ENCODE measurements around the gene OSBPL8.
A peak's percentile ranks its signal among the peaks of the same experiment; 100 is the strongest.

Gene OSBPL8

DNA sequence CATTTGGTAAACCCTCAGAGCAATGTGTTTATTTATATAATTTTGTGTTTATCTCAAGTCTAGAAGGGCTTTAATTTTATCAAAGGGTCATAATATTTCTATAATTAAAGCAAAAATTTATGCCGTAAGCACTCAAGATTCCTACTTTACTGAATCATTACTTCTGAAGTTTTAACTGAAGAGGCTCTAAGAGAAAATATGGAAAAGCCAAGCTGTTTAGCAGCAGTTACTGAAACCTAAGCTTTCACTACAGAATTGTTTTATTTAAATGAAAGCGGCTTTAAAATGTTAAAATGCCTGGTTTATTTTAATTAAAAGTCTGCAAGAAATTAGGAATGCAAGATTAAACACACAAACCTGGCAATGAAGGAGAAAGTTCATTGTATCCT lies 137.4 kb downstream of the OSBPL8 start:
- H3K27me3 ChIP-seq (ENCODE audit: control insufficient read depth in 1 of 2, insufficient read depth in 2 of 2, low read length in 2 of 2), result no peaks in the 10 kb centered on the region
- no peaks in the 10 kb centered on the region for H3K4me1 ChIP-seq (ENCODE audit: control insufficient read depth, insufficient read depth, low read length)
- H3K9me3 ChIP-seq (ENCODE audit: control insufficient read depth in 2 of 2, low read length in 2 of 2), result peaks cover 0 to 3% of the 10 kb centered on the region in 2 donors
- no peaks in the 10 kb centered on the region for H3K36me3 ChIP-seq (ENCODE audit: control insufficient read depth in 2 of 2, insufficient read depth in 2 of 2, low read length in 2 of 2)
- no peak overlapping the region for H3K9ac ChIP-seq (ENCODE audit: low read length in 2 of 2)
- no peak overlapping the region for H3K27ac ChIP-seq (ENCODE audit: low read length)
- H3K4me3 ChIP-seq (ENCODE audit: low read length in 2 of 2), result peak overlapping the region; percentile 1 to 24

DNA sequence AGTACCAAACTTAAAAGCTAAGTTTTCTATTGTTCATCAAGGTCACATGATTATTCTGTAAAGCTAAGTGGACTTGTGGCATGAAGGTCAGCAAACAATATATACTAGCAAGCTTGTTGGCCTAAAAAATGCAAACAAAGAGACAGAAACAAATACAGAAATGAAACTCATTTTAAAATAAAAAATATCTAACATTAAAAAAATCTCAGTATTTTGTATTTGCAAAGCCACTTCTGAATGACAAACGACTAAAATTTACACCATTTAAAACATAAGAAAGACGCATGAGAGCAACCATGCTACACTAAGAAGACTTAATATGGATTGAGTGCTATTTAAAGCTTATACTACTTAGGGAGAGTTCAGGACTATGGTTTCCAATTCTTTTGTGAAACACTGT lies 138.5 kb downstream of the OSBPL8 start:
- Histone ChIP-seq H3K36me3 (ENCODE audit: control insufficient read depth in 2 of 2, insufficient read depth in 2 of 2, low read length in 2 of 2) (no peaks in the 10 kb centered on the region), H3K9me3 (ENCODE audit: control insufficient read depth in 2 of 2, low read length in 2 of 2) (peaks cover 0 to 3% of the 10 kb centered on the region in 2 donors), H3K27ac (ENCODE audit: low read length) (no peak overlapping the region), H3K9ac (ENCODE audit: low read length in 2 of 2) (no peak overlapping the region), H3K4me3 (ENCODE audit: low read length in 2 of 2) (no peak overlapping the region), H3K4me1 (ENCODE audit: control insufficient read depth, insufficient read depth, low read length) (no peaks in the 10 kb centered on the region), H3K27me3 (ENCODE audit: control insufficient read depth in 1 of 2, insufficient read depth in 2 of 2, low read length in 2 of 2) (no peaks in the 10 kb centered on the region)

DNA sequence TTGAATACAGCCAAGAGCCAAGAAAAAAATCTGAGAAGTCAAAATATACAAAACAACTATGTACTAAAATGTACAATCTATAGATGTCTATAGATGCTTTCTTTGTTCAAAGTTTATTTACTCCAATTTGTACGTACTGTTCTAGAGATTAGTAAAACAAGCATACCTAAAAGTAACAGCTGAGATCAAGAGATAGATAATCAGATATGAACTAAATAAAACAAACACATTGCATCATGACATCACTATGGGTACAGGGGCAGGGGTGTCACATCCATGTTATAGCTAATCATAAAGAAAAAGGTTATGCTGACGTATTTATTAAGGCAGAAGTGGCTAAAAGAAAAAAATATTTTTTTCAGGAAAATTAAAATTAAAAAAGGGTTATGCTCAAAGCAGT lies 139.3 kb downstream of the OSBPL8 start:
- Histone ChIP-seq H3K27me3 (ENCODE audit: control insufficient read depth in 1 of 2, insufficient read depth in 2 of 2, low read length in 2 of 2) (no peaks in the 10 kb centered on the region), H3K9ac (ENCODE audit: low read length in 2 of 2) (no peak overlapping the region), H3K4me1 (ENCODE audit: control insufficient read depth, insufficient read depth, low read length) (no peaks in the 10 kb centered on the region), H3K27ac (ENCODE audit: low read length) (no peak overlapping the region), H3K36me3 (ENCODE audit: control insufficient read depth in 2 of 2, insufficient read depth in 2 of 2, low read length in 2 of 2) (no peaks in the 10 kb centered on the region), H3K9me3 (ENCODE audit: control insufficient read depth in 2 of 2, low read length in 2 of 2) (no peaks in the 10 kb centered on the region), H3K4me3 (ENCODE audit: low read length in 2 of 2) (no peak overlapping the region)

DNA sequence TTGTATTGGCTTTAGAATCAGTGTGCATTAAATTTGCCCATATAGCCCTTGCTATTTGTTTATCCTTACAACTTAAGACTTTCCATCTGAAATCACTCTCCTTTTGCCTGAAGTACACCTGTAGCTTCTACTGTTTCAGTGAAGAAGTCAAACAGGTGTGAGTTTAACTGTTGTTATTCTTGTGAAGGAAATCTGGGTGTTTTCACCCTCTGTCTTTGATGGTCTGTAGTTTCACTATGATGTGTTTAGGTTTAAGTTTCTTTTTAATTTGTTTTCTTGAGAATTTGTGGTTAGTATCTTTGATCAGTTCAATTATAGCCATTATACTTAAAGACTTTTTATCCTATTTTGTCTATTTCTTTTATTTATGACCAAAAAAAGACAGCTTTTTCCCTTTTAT lies 142.5 kb downstream of the OSBPL8 start:
- no peaks in the 10 kb centered on the region for H3K4me1 ChIP-seq (ENCODE audit: control insufficient read depth, insufficient read depth, low read length)
- no peaks in the 10 kb centered on the region for H3K36me3 ChIP-seq (ENCODE audit: control insufficient read depth in 2 of 2, insufficient read depth in 2 of 2, low read length in 2 of 2)
- H3K4me3 ChIP-seq (ENCODE audit: low read length in 2 of 2), result no peak overlapping the region
- no peaks in the 10 kb centered on the region for H3K27me3 ChIP-seq (ENCODE audit: control insufficient read depth in 1 of 2, insufficient read depth in 2 of 2, low read length in 2 of 2)
- no peak overlapping the region for H3K9ac ChIP-seq (ENCODE audit: low read length in 2 of 2)
- no peak overlapping the region for H3K27ac ChIP-seq (ENCODE audit: low read length)
- no peaks in the 10 kb centered on the region for H3K9me3 ChIP-seq (ENCODE audit: control insufficient read depth in 2 of 2, low read length in 2 of 2)

DNA sequence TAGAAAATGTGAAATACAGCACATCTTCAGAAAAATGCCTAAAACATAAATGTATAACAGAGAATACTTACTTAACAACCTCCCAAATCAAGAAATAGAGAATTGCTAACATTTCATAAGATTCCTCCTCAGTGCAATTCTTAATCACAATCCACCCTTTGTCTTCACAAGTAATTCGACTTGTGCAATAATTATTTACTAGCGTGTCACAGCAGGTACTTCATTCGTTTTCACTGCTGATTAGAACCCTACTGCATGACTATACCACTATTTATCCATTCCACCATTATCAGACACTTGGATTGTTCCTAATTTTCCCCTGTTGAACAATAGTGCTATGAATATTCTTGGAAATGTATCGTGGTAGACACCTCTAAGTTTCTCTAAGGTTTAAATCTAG lies 146.4 kb downstream of the OSBPL8 start:
- Histone ChIP-seq H3K27ac (ENCODE audit: low read length) (no peak overlapping the region), H3K4me3 (ENCODE audit: low read length in 2 of 2) (no peak overlapping the region), H3K4me1 (ENCODE audit: control insufficient read depth, insufficient read depth, low read length) (no peaks in the 10 kb centered on the region), H3K9me3 (ENCODE audit: control insufficient read depth in 2 of 2, low read length in 2 of 2) (no peaks in the 10 kb centered on the region), H3K36me3 (ENCODE audit: control insufficient read depth in 2 of 2, insufficient read depth in 2 of 2, low read length in 2 of 2) (no peaks in the 10 kb centered on the region), H3K27me3 (ENCODE audit: control insufficient read depth in 1 of 2, insufficient read depth in 2 of 2, low read length in 2 of 2) (no peaks in the 10 kb centered on the region), H3K9ac (ENCODE audit: low read length in 2 of 2) (no peak overlapping the region)

GRCh38 chr12:76410781-76411180 lies 148.8 kb downstream of the OSBPL8 start:
- Histone ChIP-seq H3K4me3 (ENCODE audit: low read length in 2 of 2) (no peak overlapping the region), H3K4me1 (ENCODE audit: control insufficient read depth, insufficient read depth, low read length) (no peaks in the 10 kb centered on the region), H3K27me3 (ENCODE audit: control insufficient read depth in 1 of 2, insufficient read depth in 2 of 2, low read length in 2 of 2) (no peaks in the 10 kb centered on the region), H3K9me3 (ENCODE audit: control insufficient read depth in 2 of 2, low read length in 2 of 2) (no peaks in the 10 kb centered on the region), H3K27ac (ENCODE audit: low read length) (no peak overlapping the region), H3K36me3 (ENCODE audit: control insufficient read depth in 2 of 2, insufficient read depth in 2 of 2, low read length in 2 of 2) (no peaks in the 10 kb centered on the region), H3K9ac (ENCODE audit: low read length in 2 of 2) (no peak overlapping the region)

DNA sequence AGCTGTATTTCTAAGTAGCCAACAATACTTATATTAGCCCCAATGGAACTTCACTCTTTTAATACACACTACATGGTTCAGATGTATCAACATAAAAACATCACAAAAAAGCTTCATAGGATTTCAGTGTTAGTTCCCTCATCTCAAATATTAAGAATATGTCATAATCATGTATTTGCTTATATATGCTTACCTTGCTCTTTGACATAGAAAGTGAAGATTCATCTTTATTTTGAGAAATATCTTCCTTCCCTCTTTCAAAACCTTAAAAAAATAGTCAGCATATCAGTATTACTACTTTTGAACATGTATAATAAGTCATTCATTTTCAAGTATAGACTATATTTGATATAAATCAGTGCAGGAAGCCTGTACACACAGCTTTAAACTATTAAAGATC lies 149.2 kb downstream of the OSBPL8 start:
- no peaks in the 10 kb centered on the region for H3K4me1 ChIP-seq (ENCODE audit: control insufficient read depth, insufficient read depth, low read length)
- H3K27ac ChIP-seq (ENCODE audit: low read length), result no peak overlapping the region
- H3K36me3 ChIP-seq (ENCODE audit: control insufficient read depth in 2 of 2, insufficient read depth in 2 of 2, low read length in 2 of 2), result no peaks in the 10 kb centered on the region
- H3K9me3 ChIP-seq (ENCODE audit: control insufficient read depth in 2 of 2, low read length in 2 of 2), result no peaks in the 10 kb centered on the region
- H3K9ac ChIP-seq (ENCODE audit: low read length in 2 of 2), result no peak overlapping the region
- H3K27me3 ChIP-seq (ENCODE audit: control insufficient read depth in 1 of 2, insufficient read depth in 2 of 2, low read length in 2 of 2), result no peaks in the 10 kb centered on the region
- no peak overlapping the region for H3K4me3 ChIP-seq (ENCODE audit: low read length in 2 of 2)

GRCh38 chr12:76409074-76409473 lies 150.5 kb downstream of the OSBPL8 start:
- Histone ChIP-seq H3K27me3 (ENCODE audit: control insufficient read depth in 1 of 2, insufficient read depth in 2 of 2, low read length in 2 of 2) (no peaks in the 10 kb centered on the region), H3K9me3 (ENCODE audit: control insufficient read depth in 2 of 2, low read length in 2 of 2) (no peaks in the 10 kb centered on the region), H3K4me3 (ENCODE audit: low read length in 2 of 2) (no peak overlapping the region), H3K36me3 (ENCODE audit: control insufficient read depth in 2 of 2, insufficient read depth in 2 of 2, low read length in 2 of 2) (no peaks in the 10 kb centered on the region), H3K27ac (ENCODE audit: low read length) (no peak overlapping the region), H3K9ac (ENCODE audit: low read length in 2 of 2) (no peak overlapping the region), H3K4me1 (ENCODE audit: control insufficient read depth, insufficient read depth, low read length) (no peaks in the 10 kb centered on the region)

GRCh38 chr12:76407710-76408109 lies 151.9 kb downstream of the OSBPL8 start:
- H3K9ac ChIP-seq (ENCODE audit: low read length in 2 of 2), result no peak overlapping the region
- no peaks in the 10 kb centered on the region for H3K36me3 ChIP-seq (ENCODE audit: control insufficient read depth in 2 of 2, insufficient read depth in 2 of 2, low read length in 2 of 2)
- no peaks in the 10 kb centered on the region for H3K27me3 ChIP-seq (ENCODE audit: control insufficient read depth in 1 of 2, insufficient read depth in 2 of 2, low read length in 2 of 2)
- no peak overlapping the region for H3K4me3 ChIP-seq (ENCODE audit: low read length in 2 of 2)
- H3K9me3 ChIP-seq (ENCODE audit: control insufficient read depth in 2 of 2, low read length in 2 of 2), result no peaks in the 10 kb centered on the region
- H3K27ac ChIP-seq (ENCODE audit: low read length), result no peak overlapping the region
- no peaks in the 10 kb centered on the region for H3K4me1 ChIP-seq (ENCODE audit: control insufficient read depth, insufficient read depth, low read length)

DNA sequence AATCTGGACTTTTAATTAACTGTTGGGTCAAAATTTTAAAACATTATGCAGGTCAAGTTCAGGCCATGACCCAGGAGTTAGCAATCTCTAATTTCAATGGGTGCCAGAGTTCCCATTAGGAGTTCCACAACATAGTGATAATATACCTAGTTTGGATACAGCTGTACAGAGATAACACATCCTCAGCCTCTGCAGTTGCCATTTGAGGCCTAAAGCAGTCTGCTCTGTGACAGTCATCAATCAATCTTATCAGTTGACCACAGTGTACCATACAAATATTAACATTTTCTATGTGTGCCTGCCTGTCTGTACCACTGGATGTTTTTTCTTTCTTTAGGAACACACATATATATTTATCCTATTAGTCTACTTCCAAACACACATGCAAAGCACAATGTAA lies 157.3 kb downstream of the OSBPL8 start:
- Histone ChIP-seq H3K9ac (ENCODE audit: low read length in 2 of 2) (no peak overlapping the region), H3K4me3 (ENCODE audit: low read length in 2 of 2) (no peak overlapping the region), H3K9me3 (ENCODE audit: control insufficient read depth in 2 of 2, low read length in 2 of 2) (no peaks in the 10 kb centered on the region), H3K27ac (ENCODE audit: low read length) (no peak overlapping the region), H3K36me3 (ENCODE audit: control insufficient read depth in 2 of 2, insufficient read depth in 2 of 2, low read length in 2 of 2) (peaks cover 0 to 5% of the 10 kb centered on the region in 2 donors), H3K4me1 (ENCODE audit: control insufficient read depth, insufficient read depth, low read length) (no peaks in the 10 kb centered on the region), H3K27me3 (ENCODE audit: control insufficient read depth in 1 of 2, insufficient read depth in 2 of 2, low read length in 2 of 2) (no peaks in the 10 kb centered on the region)

GRCh38 chr12:76400136-76400535 lies 159.4 kb downstream of the OSBPL8 start:
- Histone ChIP-seq H3K9ac (ENCODE audit: low read length in 2 of 2) (no peak overlapping the region), H3K9me3 (ENCODE audit: control insufficient read depth in 2 of 2, low read length in 2 of 2) (no peaks in the 10 kb centered on the region), H3K4me3 (ENCODE audit: low read length in 2 of 2) (no peak overlapping the region), H3K27ac (ENCODE audit: low read length) (no peak overlapping the region), H3K36me3 (ENCODE audit: control insufficient read depth in 2 of 2, insufficient read depth in 2 of 2, low read length in 2 of 2) (peaks cover 0 to 5% of the 10 kb centered on the region in 2 donors), H3K27me3 (ENCODE audit: control insufficient read depth in 1 of 2, insufficient read depth in 2 of 2, low read length in 2 of 2) (no peaks in the 10 kb centered on the region), H3K4me1 (ENCODE audit: control insufficient read depth, insufficient read depth, low read length) (no peaks in the 10 kb centered on the region)

DNA sequence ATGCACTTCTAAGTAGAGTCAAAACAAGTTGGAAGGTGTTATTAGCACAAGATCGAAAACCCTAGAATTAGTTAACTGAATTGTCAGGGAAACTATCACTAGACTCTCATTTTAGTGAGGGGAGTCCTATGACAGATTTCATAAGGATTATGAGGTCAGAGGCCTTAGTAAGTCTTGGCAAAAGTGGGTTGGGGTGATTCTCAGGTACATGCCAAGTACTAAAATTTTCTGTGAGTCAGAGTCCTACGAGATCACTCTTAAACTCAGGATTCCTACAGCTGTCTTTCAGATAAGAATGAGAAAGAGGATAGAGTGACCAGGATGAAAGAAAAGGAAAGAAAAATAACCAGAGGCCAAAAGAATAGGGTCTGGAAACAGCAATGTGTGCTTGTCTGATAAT lies 160.5 kb downstream of the OSBPL8 start:
- Histone ChIP-seq H3K27me3 (ENCODE audit: control insufficient read depth in 1 of 2, insufficient read depth in 2 of 2, low read length in 2 of 2) (no peaks in the 10 kb centered on the region), H3K9me3 (ENCODE audit: control insufficient read depth in 2 of 2, low read length in 2 of 2) (no peaks in the 10 kb centered on the region), H3K9ac (ENCODE audit: low read length in 2 of 2) (no peak overlapping the region), H3K4me3 (ENCODE audit: low read length in 2 of 2) (no peak overlapping the region), H3K36me3 (ENCODE audit: control insufficient read depth in 2 of 2, insufficient read depth in 2 of 2, low read length in 2 of 2) (peaks cover 0 to 5% of the 10 kb centered on the region in 2 donors), H3K27ac (ENCODE audit: low read length) (no peak overlapping the region), H3K4me1 (ENCODE audit: control insufficient read depth, insufficient read depth, low read length) (no peaks in the 10 kb centered on the region)
